Sigmoid colon (tissue), 3 donors: ENCODE data around the gene GATD1.

Experiments used
- CTCF ChIP-seq, 4 experiments: fragments of 450-650 bp in 3 of 4; fragments of 200-600 bp in 1 of 4; IDR thresholded peaks; one replicate each; pipeline ENCODE4 v1.5.1; 2016 to 2019; ENCODE audit warnings: antibody characterized with exemption in 4 of 4, mild to moderate bottlenecking in 3 of 4, moderate library complexity in 2 of 4
- POLR2A ChIP-seq, 2 donors: fragments of 450-650 bp; IDR thresholded peaks; one replicate each; pipeline ENCODE4 v1.6.1; 2016; ENCODE audit warnings: antibody characterized with exemption in 2 of 2, mild to moderate bottlenecking in 2 of 2, moderate library complexity in 2 of 2

- TF ChIP-seq CTCF (IDR thresholded peaks at IDR 0.05) (no peak), POLR2A (IDR thresholded peaks at IDR 0.05) (no peak)
Observed at GRCh38 chr11:742156-742546, 35.1 kb downstream of the GATD1 start.
